WERI-Rb-1 (cell line): ENCODE data around the gene AHDC1.

Experiments
- DNase-seq: peaks from one replicate; pipeline ENCODE4 v3.0.0-alpha.2; 2020
- H3K27ac ChIP-seq: fragments of 250-450 bp; sonication (Bioruptor Pico); 2 replicates; pipeline ENCODE4 v1.5.1; 2020; ENCODE audit warnings: mild to moderate bottlenecking, moderate library complexity
- H3K27me3 ChIP-seq: fragments of 250-450 bp; sonication (Bioruptor Pico); 2 replicates; pipeline ENCODE4 v1.5.1; 2021; ENCODE audit warnings: mild to moderate bottlenecking, low read depth, moderate library complexity; ENCODE audit not compliant: insufficient read depth, severe bottlenecking
- H3K36me3 ChIP-seq: fragments of 250-450 bp; sonication (Bioruptor Pico); 2 replicates; pipeline ENCODE4 v1.5.1; 2020; ENCODE audit warnings: mild to moderate bottlenecking, moderate library complexity
- H3K4me3 ChIP-seq: 2 replicates; pipeline ENCODE4 v1.5.1; 2011; ENCODE audit warnings: low read depth, mild to moderate bottlenecking, control low read depth, low read length
- H3K9me3 ChIP-seq: fragments of 250-450 bp; sonication (Bioruptor Pico); 2 replicates; pipeline ENCODE4 v1.5.1; 2021; ENCODE audit warnings: mild to moderate bottlenecking, moderate library complexity; ENCODE audit not compliant: severe bottlenecking
- TF ChIP-seq, protein P1 (sequence below): IDR thresholded peaks from 2 replicates; pipeline ENCODE4 v1.5.1; 2011; ENCODE audit warnings: low read depth, mild to moderate bottlenecking, control low read depth, inconsistent platforms, low read length

The AHDC1 gene

DNA sequence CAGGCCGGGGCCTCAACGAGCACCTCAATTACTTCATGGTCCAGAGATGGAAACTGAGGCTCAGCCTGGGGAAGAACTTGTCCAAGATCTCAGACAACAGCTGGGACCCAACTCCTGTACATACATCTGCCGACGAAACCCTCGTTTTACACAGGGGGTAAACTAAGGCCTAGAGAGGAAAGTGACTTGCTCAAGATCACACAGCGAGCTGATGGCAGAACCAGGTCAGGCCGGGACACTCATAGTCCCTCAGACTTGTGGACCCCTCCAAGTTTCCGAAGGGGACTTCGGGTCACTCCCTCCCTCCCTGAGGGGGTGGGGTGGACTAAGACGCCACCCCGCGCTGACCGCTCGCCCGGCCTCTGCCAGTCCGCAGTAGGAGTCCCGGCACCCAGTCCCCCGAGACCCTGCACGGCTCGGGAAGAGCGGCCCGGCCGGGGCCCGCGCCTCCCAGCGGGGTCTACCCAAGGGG, 114.4 kb downstream of the AHDC1 start:
- Histone ChIP-seq H3K27me3 (no peaks in the 10 kb centered on the region), H3K9me3 (no peaks in the 10 kb centered on the region), H3K36me3 (peaks cover 5% of the 10 kb centered on the region; the same call in 1 of the 2 replicates), H3K27ac (peak overlapping the region; percentile 93), H3K4me3 (peak overlapping the region; percentile 100)
- TF ChIP-seq, protein P1, sequence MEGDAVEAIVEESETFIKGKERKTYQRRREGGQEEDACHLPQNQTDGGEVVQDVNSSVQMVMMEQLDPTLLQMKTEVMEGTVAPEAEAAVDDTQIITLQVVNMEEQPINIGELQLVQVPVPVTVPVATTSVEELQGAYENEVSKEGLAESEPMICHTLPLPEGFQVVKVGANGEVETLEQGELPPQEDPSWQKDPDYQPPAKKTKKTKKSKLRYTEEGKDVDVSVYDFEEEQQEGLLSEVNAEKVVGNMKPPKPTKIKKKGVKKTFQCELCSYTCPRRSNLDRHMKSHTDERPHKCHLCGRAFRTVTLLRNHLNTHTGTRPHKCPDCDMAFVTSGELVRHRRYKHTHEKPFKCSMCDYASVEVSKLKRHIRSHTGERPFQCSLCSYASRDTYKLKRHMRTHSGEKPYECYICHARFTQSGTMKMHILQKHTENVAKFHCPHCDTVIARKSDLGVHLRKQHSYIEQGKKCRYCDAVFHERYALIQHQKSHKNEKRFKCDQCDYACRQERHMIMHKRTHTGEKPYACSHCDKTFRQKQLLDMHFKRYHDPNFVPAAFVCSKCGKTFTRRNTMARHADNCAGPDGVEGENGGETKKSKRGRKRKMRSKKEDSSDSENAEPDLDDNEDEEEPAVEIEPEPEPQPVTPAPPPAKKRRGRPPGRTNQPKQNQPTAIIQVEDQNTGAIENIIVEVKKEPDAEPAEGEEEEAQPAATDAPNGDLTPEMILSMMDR: no peak
- DNase-seq: no peak

DNA sequence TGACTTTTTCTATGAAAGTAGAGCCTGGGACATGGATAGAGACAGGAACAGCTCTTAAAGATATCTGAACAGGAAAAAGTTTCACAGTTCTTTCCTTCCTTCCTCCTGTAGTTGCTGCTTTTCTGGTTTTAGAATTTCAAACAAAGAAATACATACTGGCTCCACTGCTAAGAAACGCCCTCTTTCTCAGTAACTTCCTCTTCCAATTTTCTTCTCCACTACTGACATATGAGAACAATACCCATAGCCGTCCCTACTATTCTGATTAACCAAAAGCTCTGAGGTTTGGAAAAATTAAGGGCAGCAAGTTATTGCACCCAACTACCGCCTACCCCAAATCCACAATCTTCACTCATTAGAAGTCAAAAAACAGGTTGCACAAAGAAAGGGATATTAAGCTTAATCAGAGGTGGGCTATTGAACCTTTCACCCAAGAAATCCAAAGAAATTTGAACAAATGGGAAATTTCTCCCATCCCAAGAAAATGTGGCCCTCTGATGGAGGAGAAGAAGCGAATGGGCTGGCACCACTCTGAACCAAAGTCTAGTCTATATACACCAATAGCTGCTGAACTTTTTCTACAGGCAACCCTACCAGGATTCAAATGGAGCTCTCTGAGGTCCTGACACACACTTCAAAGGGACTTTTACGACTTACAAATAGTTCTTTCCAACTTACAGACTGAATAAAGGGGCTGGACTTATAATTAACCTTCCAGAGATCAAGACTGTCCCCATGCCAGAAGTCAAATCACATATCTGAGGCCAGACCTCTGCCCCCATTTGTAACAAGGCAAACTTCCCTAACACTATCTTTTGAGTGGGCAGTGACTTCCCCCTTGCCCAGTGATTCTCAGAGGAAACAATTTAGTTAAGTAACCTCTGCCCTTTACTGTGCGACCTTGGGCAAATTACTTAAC, 115.7 kb downstream of the AHDC1 start:
- H3K4me3 ChIP-seq: no peak overlapping the region; the same call in 1 of the 2 replicates
- DNase-seq: no peak
- H3K27me3 ChIP-seq: no peaks in the 10 kb centered on the region
- H3K27ac ChIP-seq: no peak overlapping the region
- no peaks in the 10 kb centered on the region for H3K9me3 ChIP-seq
- H3K36me3 ChIP-seq: peaks cover 5% of the 10 kb centered on the region; the same call in 1 of the 2 replicates
- TF ChIP-seq, protein P1: no peak

DNA sequence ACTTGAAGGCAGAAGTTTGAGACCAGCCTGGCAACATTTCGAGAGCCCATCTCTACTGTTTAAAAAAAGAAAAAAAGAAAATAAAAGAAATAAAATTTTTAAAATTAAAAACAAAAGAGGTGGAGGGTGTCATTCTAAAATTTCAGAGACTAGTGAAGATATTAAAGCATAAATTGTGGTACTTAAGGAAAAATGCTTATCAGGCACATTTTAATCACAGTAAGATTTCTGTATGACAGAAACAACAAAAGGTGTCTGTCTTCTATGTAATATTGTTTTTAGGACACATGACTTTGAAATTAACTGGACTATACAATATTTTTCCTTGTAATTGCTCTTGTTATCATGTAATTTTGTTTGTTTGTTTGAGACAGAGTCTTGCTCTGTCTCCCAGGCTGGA, 118.6 kb downstream of the AHDC1 start:
- TF ChIP-seq, protein P1: no peak
- Histone ChIP-seq H3K27me3 (no peaks in the 10 kb centered on the region), H3K9me3 (no peaks in the 10 kb centered on the region), H3K27ac (no peak overlapping the region), H3K4me3 (no peak overlapping the region), H3K36me3 (peaks cover 5% of the 10 kb centered on the region; the same call in 1 of the 2 replicates)
- no peak for DNase-seq
